ENCODE data around the gene FXYD6.

FXYD6 gene

GRCh38 chr11:117826190-117826570, 50.3 kb downstream of the FXYD6 start:
- no peak for TF ChIP-seq CTCF (IDR thresholded peaks at IDR 0.05; ENCODE audit: low read length, missing control alignments)
- DNase-seq (ENCODE audit: low read depth) = no peak
- no peak overlapping the region for H3K4me3 ChIP-seq (replicated peaks; ENCODE audit: low read depth, low read length)

GRCh38 chr11:117825538-117826189, 50.8 kb downstream of the FXYD6 start:
- no peak for DNase-seq (ENCODE audit: low read depth)
- no peak overlapping the region for H3K4me3 ChIP-seq (replicated peaks; ENCODE audit: low read depth, low read length)
- TF ChIP-seq CTCF (IDR thresholded peaks at IDR 0.05; ENCODE audit: low read length, missing control alignments) = no peak

GRCh38 chr11:117824571-117825537, 51.6 kb downstream of the FXYD6 start, which contains the start of gene FXYD2:
Gene FXYD2 (minus strand): TSS chr11:117824744. CDS start chr11:117824678, 66 bp downstream.
- DNase-seq (ENCODE audit: low read depth) = peak; percentile 81
- H3K4me3 ChIP-seq (replicated peaks; ENCODE audit: low read depth, low read length) = peak within 1 kb of the TSS; percentile 3
- TF ChIP-seq CTCF (IDR thresholded peaks at IDR 0.05; ENCODE audit: low read length, missing control alignments) = no peak

GRCh38 chr11:117823946-117824420, 52.5 kb downstream of the FXYD6 start:
- DNase-seq (ENCODE audit: low read depth) = peak; percentile 88
- H3K4me3 ChIP-seq (replicated peaks; ENCODE audit: low read depth, low read length) = no peak overlapping the region
- TF ChIP-seq CTCF (IDR thresholded peaks at IDR 0.05; ENCODE audit: low read length, missing control alignments) = no peak

- H3K4me3 ChIP-seq (replicated peaks; ENCODE audit: low read depth, low read length) = no peak overlapping the region
- peak; percentile 21 for TF ChIP-seq CTCF (IDR thresholded peaks at IDR 0.05; ENCODE audit: low read length, missing control alignments)
- peak; percentile 23 for DNase-seq (ENCODE audit: low read depth)
Measured at GRCh38 chr11:117823294-117823945, 53.0 kb downstream of the FXYD6 start.

- peak; percentile 17 for DNase-seq (ENCODE audit: low read depth)
- no peak overlapping the region for H3K4me3 ChIP-seq (replicated peaks; ENCODE audit: low read depth, low read length)
- peak; percentile 61 for TF ChIP-seq CTCF (IDR thresholded peaks at IDR 0.05; ENCODE audit: low read length, missing control alignments)
Measured at GRCh38 chr11:117822074-117823033, 54.1 kb downstream of the FXYD6 start.
